Measurements from ENCODE around the gene PARD3.
"Not testable (repeated sequence)": the region's sequence is repeated elsewhere in the genome, so short reads cannot be mapped to it uniquely, and the experiment has no call there.

Gene PARD3

GRCh38 chr10:34382626-34383025, 432.5 kb downstream of the PARD3 start:
- no peak for DNase-seq (ENCODE audit: low read depth in 3 of 3)

GRCh38 chr10:34380856-34381255, 434.2 kb downstream of the PARD3 start:
- no peak for DNase-seq (ENCODE audit: low read depth in 3 of 3)

- DNase-seq (ENCODE audit: low read depth in 3 of 3) = no peak
These were observed 436.8 kb downstream of the PARD3 start for GRCh38 chr10:34378297-34378696.

- no peak for DNase-seq (ENCODE audit: low read depth in 3 of 3)
These were observed 437.3 kb downstream of the PARD3 start for GRCh38 chr10:34377833-34378232.

DNA sequence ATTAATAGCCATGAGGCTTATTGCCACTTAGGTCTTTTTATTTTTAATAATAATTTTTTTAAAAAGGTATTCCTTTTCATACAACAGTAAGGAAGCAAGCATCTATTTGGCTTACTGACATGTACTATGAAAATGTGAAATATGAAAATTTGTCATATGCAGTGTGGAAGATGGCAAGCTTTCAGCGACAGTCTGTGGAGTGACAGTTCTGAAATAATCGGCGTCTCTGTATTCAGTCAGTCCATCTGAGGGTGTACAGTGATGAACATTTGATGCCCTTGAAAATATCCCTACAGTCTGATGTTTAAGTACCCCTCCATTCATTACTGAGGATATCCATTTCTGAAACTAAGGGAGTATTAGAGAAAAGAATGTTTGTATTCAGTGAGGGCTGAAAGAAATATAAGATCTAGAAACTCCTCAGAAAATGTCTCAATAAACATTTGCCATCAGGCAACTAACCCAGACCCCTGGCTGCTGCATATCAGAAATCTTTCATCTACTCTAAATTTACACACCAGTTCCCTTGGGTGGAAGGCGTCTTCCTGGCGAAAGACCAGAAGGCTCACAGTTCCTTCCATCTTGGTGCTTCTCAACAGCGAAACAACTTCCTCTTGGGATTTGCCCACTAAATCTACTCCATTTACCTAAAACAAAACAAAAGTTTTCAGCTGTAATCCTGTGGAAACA, 440.6 kb downstream of the PARD3 start:
- DNase-seq (ENCODE audit: low read depth in 3 of 3) = no peak

DNA sequence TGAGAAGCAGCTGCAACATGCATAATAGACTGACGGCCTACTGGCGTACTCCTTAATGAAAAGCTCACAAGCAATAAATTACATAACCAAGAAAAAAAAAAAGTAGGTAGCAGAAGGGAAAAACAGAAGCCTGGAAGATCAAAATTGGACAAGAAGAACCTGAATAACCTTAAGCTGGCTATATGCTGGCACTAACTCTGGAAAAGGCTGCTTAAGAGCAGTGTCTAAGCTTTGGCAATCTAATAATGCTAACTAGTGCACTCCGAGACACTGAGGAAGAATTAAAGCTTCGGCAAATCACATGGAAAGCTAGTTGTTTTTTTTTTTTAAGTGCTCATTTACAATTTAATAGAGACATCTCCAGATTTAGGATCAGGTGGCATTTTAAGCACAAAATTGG, 441.9 kb downstream of the PARD3 start:
- no peak for DNase-seq (ENCODE audit: low read depth in 3 of 3)

GRCh38 chr10:34372509-34372908, 442.6 kb downstream of the PARD3 start:
- no peak for DNase-seq (ENCODE audit: low read depth in 3 of 3)

GRCh38 chr10:34370126-34370525, 445.0 kb downstream of the PARD3 start:
- DNase-seq (ENCODE audit: low read depth in 3 of 3) = no peak

GRCh38 chr10:34369120-34369519, 446.0 kb downstream of the PARD3 start:
- no peak for DNase-seq (ENCODE audit: low read depth in 3 of 3)

GRCh38 chr10:34364253-34365037, 450.7 kb downstream of the PARD3 start:
- DNase-seq (ENCODE audit: low read depth in 3 of 3) = no peak

DNA sequence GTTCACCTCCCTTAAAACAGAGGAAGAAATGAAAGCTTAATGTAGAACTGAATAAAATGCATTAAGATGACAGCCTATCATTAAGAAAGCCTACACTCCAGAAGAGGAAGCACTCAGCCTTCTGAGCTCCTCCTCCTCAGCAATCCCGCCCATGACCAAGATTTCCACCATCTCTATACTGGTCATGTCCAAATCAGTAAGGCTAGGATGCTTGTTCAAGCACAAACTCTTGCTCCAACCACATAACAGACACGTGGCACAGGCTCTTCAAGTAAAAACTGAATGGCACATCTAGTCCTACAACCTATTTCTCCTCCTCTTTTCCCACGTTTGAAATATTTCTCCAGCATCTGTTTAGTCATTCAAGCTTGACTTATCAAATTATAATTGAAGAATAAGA, 454.1 kb downstream of the PARD3 start:
- no peak for DNase-seq (ENCODE audit: low read depth in 3 of 3)

GRCh38 chr10:34359435-34359813, 455.7 kb downstream of the PARD3 start:
- DNase-seq (ENCODE audit: low read depth in 3 of 3) = no peak

- DNase-seq (ENCODE audit: low read depth in 3 of 3) = no peak
These were observed 456.2 kb downstream of the PARD3 start for GRCh38 chr10:34358729-34359434.

- DNase-seq (ENCODE audit: low read depth in 3 of 3) = no peak
These were observed 458.6 kb downstream of the PARD3 start for GRCh38 chr10:34356463-34356862.

DNA sequence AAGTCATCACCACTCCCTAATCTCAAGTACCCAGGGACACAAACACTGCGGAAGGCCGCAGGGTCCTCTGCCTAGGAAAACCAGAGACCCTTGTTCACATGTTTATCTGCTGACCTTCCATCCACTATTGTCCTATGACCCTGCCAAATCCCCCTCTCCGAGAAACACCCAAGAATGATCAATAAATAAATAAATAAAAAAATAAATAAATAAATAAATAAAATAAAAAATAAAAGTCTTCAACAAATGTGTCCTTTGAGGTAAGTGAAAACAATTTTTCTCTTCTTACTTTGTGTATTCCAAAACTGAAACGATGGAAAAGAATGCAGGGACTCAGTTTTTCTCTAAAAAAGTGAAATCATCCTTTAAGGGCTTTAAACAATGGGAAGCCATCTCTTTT, 461.6 kb downstream of the PARD3 start:
- not testable (repeated sequence) for DNase-seq (ENCODE audit: low read depth in 3 of 3)

- DNase-seq (ENCODE audit: low read depth in 3 of 3) = not testable (repeated sequence)
These were observed 462.4 kb downstream of the PARD3 start for GRCh38 chr10:34352599-34353204.

DNA sequence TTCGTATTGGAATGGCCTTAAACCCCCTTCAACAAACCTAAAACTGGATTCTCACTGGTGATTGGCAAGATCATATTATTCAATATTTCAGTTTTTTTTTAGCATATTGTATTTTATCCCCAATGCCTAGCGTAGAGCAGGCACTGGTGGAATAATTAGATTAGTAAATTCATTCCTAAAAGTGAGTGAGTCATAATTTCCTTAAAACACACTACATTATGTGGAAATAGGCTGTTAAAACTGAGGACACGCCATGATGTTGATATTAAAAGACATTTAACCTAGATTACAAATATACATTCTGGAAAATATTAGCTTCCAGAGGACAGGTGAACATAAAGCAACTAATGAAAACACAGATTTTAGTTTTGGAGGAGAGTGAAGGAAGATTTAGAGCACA, 463.9 kb downstream of the PARD3 start:
- no peak for DNase-seq (ENCODE audit: low read depth in 3 of 3)

GRCh38 chr10:34348917-34349485, 466.1 kb downstream of the PARD3 start:
- DNase-seq (ENCODE audit: low read depth in 3 of 3) = no peak

- no peak for DNase-seq (ENCODE audit: low read depth in 3 of 3)
These were observed 467.1 kb downstream of the PARD3 start for GRCh38 chr10:34348021-34348420.

DNA sequence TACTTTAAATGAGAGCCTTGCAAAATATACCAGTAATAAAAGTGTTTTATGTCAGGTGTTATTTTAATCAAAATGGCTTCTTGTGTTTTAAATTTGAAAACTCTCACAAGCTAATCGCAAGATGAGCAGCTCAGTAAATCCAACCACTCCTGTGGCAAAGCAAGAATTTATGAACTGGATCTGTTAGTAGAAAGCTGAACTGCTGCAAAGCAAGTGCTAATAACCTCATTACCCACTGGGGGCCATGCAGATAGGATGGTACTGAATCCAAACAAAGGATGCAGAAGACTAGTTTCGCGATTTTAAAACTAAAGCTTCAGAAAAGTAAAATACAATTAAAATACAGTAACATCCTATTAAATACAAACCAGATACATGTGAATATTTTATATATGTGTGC, 468.0 kb downstream of the PARD3 start:
- no peak for DNase-seq (ENCODE audit: low read depth in 3 of 3)

- DNase-seq (ENCODE audit: low read depth in 3 of 3) = no peak
These were observed 468.5 kb downstream of the PARD3 start for GRCh38 chr10:34346516-34347100.

DNA sequence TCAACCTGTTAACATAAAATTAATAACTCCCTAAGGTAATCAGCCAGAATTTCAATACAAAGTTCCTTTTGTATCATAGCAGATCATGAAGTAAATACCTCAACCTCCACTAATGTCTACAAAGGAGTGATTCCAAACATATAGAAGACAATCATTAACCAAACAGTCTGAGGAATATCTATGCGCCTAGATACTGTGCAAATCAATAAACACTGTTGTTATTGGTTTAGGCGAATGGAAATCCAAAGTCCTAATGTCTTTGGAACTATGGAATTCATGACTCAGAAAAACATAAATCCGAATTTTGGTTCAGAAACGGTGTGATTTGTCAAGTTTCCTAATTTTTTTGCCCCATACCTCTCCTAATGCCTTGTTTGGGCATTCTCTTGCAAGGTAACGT, 469.7 kb downstream of the PARD3 start:
- DNase-seq (ENCODE audit: low read depth in 3 of 3) = no peak

All from stimulated activated CD4-positive, alpha-beta T cell treated with anti-CD3 and anti-CD28 coated beads, TNF-alpha, amount 100 ng/mL, for 48 hours (primary cell).